Progenitor cell of endocrine pancreas (in vitro differentiated cells): Measurements from ENCODE around the gene CLEC16A. TPM values are rescaled to one million over a fixed set of nuclear protein-coding genes. Genes with fewer than 3 reads are reported as not detected.

Experiments used
- DNase-seq: peaks from one replicate; pipeline ENCODE4 v3.0.0; 2021; ENCODE audit warnings: low spot score; ENCODE audit not compliant: unreplicated experiment
- H3K27ac Mint-ChIP-seq: 2 replicates; pipeline ENCODE4 v1.8.0; 2021; ENCODE audit warnings: mild to moderate bottlenecking, moderate library complexity, mixed read lengths
- H3K27me3 Mint-ChIP-seq: 2 replicates; pipeline ENCODE4 v1.8.0; 2021; ENCODE audit warnings: mixed read lengths
- H3K36me3 Mint-ChIP-seq: 2 replicates; pipeline ENCODE4 v1.8.0; 2022; ENCODE audit warnings: mixed read lengths; ENCODE audit not compliant: insufficient read depth
- H3K4me1 Mint-ChIP-seq: 2 replicates; pipeline ENCODE4 v1.8.0; 2021; ENCODE audit warnings: low read depth, mixed read lengths
- H3K4me3 Mint-ChIP-seq: 2 replicates; pipeline ENCODE4 v1.8.0; 2021; ENCODE audit warnings: low read depth, mild to moderate bottlenecking, moderate library complexity, mixed read lengths
- H3K9me3 Mint-ChIP-seq: 2 replicates; pipeline ENCODE4 v1.8.0; 2021; ENCODE audit warnings: low read depth, mixed read lengths
- total RNA-seq: library from RNA; stranded (reverse); gene quantifications from 2 replicates; pipeline ENCODE4 v1.2.1, GENCODE V29; 2021
- TF ChIP-seq, protein P1 (sequence below): fragments of 200-600 bp; sonication (generic); IDR thresholded peaks from one replicate; pipeline ENCODE4 v1.5.0; 2021; ENCODE audit warnings: antibody characterized with exemption, mild to moderate bottlenecking; ENCODE audit not compliant: unreplicated experiment

Gene CLEC16A
- total RNA-seq, 1 donor from 2014 or later = 34.3 TPM

DNA sequence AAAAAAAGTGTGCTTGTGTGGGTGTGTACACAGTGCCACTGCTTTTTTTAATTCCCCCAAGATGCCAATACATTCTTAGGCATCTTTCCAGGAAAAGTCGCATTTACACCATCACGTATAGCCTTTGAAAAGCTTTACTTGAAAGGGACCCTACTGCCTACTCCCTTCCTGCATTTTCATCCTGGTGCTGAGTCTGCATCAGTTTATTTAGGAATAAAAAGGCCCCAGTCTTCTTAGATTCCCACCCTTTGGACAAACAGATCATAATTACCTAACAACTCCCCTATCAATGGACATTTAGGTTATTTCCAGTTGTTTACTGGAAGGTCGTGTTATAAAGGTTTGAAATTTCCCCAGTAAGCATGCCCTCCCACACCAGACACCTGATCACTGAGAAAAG lies 54.9 kb downstream of the CLEC16A start:
- no peaks in the 10 kb centered on the region for H3K9me3 Mint-ChIP-seq
- TF ChIP-seq, protein P1, sequence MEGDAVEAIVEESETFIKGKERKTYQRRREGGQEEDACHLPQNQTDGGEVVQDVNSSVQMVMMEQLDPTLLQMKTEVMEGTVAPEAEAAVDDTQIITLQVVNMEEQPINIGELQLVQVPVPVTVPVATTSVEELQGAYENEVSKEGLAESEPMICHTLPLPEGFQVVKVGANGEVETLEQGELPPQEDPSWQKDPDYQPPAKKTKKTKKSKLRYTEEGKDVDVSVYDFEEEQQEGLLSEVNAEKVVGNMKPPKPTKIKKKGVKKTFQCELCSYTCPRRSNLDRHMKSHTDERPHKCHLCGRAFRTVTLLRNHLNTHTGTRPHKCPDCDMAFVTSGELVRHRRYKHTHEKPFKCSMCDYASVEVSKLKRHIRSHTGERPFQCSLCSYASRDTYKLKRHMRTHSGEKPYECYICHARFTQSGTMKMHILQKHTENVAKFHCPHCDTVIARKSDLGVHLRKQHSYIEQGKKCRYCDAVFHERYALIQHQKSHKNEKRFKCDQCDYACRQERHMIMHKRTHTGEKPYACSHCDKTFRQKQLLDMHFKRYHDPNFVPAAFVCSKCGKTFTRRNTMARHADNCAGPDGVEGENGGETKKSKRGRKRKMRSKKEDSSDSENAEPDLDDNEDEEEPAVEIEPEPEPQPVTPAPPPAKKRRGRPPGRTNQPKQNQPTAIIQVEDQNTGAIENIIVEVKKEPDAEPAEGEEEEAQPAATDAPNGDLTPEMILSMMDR = no peak
- no peak overlapping the region for H3K4me3 Mint-ChIP-seq
- no peaks in the 10 kb centered on the region for H3K27me3 Mint-ChIP-seq
- no peaks in the 10 kb centered on the region for H3K4me1 Mint-ChIP-seq
- peaks cover 6% of the 10 kb centered on the region for H3K36me3 Mint-ChIP-seq
- H3K27ac Mint-ChIP-seq = no peak overlapping the region
- DNase-seq = no peak

DNA sequence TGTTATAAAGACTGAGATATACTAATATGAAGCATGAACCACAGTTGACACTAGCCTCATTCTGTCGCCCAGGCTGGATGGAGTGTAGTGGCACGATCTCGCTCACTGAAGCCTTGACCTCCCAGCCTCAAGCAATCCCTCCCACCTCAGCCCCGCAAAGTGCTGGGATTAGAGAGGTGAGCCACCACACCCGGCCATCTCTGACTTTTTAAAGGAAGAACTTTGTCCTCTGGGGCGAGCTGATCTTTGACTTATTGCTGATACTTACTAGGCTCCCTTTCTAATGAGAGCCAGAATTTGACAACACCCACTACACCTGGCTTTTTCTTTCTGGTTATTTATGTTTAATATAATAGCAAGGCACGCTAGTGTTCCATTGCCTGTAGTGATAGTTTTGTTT lies 57.2 kb downstream of the CLEC16A start:
- Mint-ChIP-seq H3K36me3 (peaks cover 3% of the 10 kb centered on the region), H3K4me1 (no peaks in the 10 kb centered on the region), H3K9me3 (no peaks in the 10 kb centered on the region), H3K27ac (no peak overlapping the region), H3K27me3 (no peaks in the 10 kb centered on the region), H3K4me3 (no peak overlapping the region)
- no peak for DNase-seq
- TF ChIP-seq, protein P1 = no peak

DNA sequence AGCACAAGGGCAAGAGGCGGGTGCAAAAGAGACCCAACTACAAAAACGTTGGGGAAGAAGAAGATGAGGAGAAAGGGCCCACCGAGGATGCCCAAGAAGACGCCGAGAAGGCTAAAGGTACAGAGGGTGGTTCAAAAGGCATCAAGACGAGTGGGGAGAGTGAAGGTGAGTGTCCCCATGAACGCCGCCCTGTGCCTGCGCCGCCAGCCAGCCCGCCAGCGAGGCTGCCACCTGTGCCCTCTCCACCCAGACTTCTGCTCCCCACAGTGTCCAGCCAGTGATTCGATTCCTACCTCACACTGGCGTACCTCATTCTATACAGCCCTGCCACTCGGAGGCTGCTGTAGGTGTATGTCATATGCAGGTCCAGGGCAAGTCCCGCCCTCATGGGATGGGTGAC lies 58.8 kb downstream of the CLEC16A start:
- Mint-ChIP-seq H3K27ac (no peak overlapping the region), H3K27me3 (no peaks in the 10 kb centered on the region), H3K4me1 (no peaks in the 10 kb centered on the region), H3K9me3 (no peaks in the 10 kb centered on the region), H3K36me3 (peaks cover 3% of the 10 kb centered on the region), H3K4me3 (no peak overlapping the region)
- TF ChIP-seq, protein P1 = no peak
- no peak for DNase-seq

DNA sequence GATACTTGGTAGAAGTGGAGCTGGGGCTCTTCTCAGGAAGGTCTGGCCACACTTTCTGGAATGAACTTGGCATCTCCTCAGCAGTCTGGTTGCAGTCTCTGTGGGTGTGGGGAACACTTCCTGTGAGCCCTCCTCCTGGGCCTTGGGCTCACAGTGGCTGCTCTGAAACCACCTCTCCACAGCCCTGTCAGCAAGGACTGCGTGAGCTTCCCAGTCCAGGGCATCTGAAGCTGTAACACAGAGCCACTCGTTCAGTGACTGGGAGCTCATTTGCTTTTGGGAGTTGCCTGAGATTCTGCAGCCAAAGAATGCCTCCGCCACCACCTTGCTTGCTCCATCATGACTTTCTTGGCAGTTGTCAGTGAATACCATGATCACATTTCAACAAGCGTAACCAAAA lies 60.0 kb downstream of the CLEC16A start:
- Mint-ChIP-seq H3K27ac (no peak overlapping the region), H3K9me3 (no peaks in the 10 kb centered on the region), H3K4me1 (no peaks in the 10 kb centered on the region), H3K4me3 (no peak overlapping the region), H3K36me3 (peaks cover 3% of the 10 kb centered on the region), H3K27me3 (no peaks in the 10 kb centered on the region)
- no peak for DNase-seq
- TF ChIP-seq, protein P1 = no peak

DNA sequence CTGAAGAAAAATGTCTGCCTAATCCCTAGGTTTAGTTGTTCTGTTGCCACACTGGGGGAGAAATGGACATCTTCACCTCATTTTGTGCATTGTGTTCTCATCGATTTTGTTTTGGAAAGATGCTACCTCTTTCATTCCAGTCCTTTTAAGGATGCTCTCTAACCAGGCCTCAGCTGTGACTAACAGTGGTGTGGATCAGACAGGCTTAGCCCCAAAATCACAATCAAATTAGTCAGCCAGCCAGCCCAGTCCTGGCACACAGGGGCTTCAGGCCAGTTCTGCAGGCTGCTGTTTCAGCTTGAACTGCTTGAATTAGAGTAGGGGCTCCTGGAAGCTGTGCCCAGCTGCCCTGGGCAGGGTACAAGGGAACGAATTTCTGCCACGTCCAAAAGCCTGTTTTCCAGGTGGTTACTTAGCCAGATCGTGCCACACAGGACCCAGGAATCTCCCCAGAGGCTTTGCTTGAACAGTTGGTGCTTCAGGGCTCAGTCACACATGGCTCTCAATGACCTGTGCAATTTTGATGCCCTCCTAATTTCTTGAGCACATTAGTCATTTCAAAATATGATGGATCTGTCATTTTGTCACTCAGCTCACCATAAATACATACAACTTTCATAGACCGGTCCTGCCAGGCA lies 60.7 kb downstream of the CLEC16A start:
- Mint-ChIP-seq H3K4me1 (no peaks in the 10 kb centered on the region), H3K27me3 (no peaks in the 10 kb centered on the region), H3K27ac (no peak overlapping the region), H3K4me3 (no peak overlapping the region), H3K36me3 (peaks cover 3% of the 10 kb centered on the region), H3K9me3 (no peaks in the 10 kb centered on the region)
- TF ChIP-seq, protein P1 = no peak
- no peak for DNase-seq
